Thyroid gland (tissue), 4 donors: ENCODE results near the gene PFDN1. TPM values are rescaled to one million over a fixed set of nuclear protein-coding genes. Genes with fewer than 3 reads are reported as not detected.

ENCODE experiments used
- DNase-seq, 2 donors: peaks; one replicate each; pipeline ENCODE4 v3.0.0-alpha.2; 2019
- H3K27ac ChIP-seq, 3 donors: fragments of 200-600 bp; sonication (generic); 1 replicate in 2 of 3; 2 replicates in 1 of 3; pipeline ENCODE4 v1.5.1; 2016 to 2019; ENCODE audit warnings: mild to moderate bottlenecking in 1 of 3, moderate library complexity in 1 of 3
- H3K27me3 ChIP-seq: fragments of 200-600 bp; sonication (generic); one replicate; pipeline ENCODE4 v1.5.1; 2019
- H3K36me3 ChIP-seq, 2 donors: fragments of 200-600 bp; sonication (generic); one replicate each; pipeline ENCODE4 v1.5.1; 2016 to 2019
- H3K4me1 ChIP-seq, 2 donors: fragments of 200-600 bp; sonication (generic); one replicate each; pipeline ENCODE4 v1.5.1; 2017 to 2019
- H3K4me3 ChIP-seq, 3 donors: fragments of 200-600 bp; sonication (generic); replicated peaks in 1 of 3; 1 replicate in 2 of 3; 2 replicates in 1 of 3; pipeline ENCODE4 v1.5.1; 2016; ENCODE audit warnings: mild to moderate bottlenecking in 1 of 3
- H3K9me3 ChIP-seq: fragments of 200-600 bp; sonication (generic); one replicate; pipeline ENCODE4 v1.5.1; 2017
- CTCF ChIP-seq, 6 experiments: fragments of 200-600 bp in 3 of 6; fragments of 450-650 bp in 3 of 6; sonication (generic) in 3 of 6; IDR thresholded peaks; one replicate each; pipeline ENCODE4 v1.5.1; 2016 to 2019; ENCODE audit warnings: antibody characterized with exemption in 6 of 6, mild to moderate bottlenecking in 2 of 6, inconsistent platforms in 1 of 6, moderate library complexity in 1 of 6
- POLR2A ChIP-seq, 2 donors: fragments of 450-650 bp; IDR thresholded peaks; one replicate each; pipeline ENCODE4 v1.6.1; 2017; ENCODE audit warnings: antibody characterized with exemption in 2 of 2, mild to moderate bottlenecking in 2 of 2, moderate library complexity in 1 of 2
- WGBS, 2 donors: methylation state at CpG; one replicate each; pipeline ENCODE4 v1.1.5; 2017; 5-methylcytosine and 5-hydroxymethylcytosine counted together
- intact Hi-C: fragments of 100-400 bp; cut with DNase I; formaldehyde crosslinking; loops from one replicate; pipeline ENCODE4 v1.15.1; 2023
- total RNA-seq, 4 donors: library from RNA; depleted of rRNA; stranded (reverse); fragments of >200 nt; gene quantifications; one replicate each; pipeline ENCODE4 v1.2.3, GENCODE V29; 2016

The PFDN1 gene
- total RNA-seq, 4 donors from 2014 or later: 58.2 to 106 (median 87.8) TPM

- Histone ChIP-seq H3K36me3 (peaks cover 9 to 18% of the 10 kb centered on the region in 2 donors), H3K27me3 (no peaks in the 10 kb centered on the region), H3K4me3 (no peak overlapping the region), H3K27ac (no peak overlapping the region), H3K4me1 (peaks cover 10 to 20% of the 10 kb centered on the region in 2 donors), H3K9me3 (no peaks in the 10 kb centered on the region)
- 74 to 76% methylated on average over 5 of the region's 5 CpGs for WGBS, 2 donors
- intact Hi-C loops: no loop called here
- no peak for DNase-seq
- no peak for TF ChIP-seq POLR2A (IDR thresholded peaks at IDR 0.05)
- TF ChIP-seq CTCF (IDR thresholded peaks at IDR 0.05): no peak
Observed at GRCh38 chr5:140329739-140330481, 27.0 kb upstream of the PFDN1 start.

- peak overlapping the region in 2 of 3 donors; percentile 4 to 24 for H3K27ac ChIP-seq
- no peaks in the 10 kb centered on the region for H3K9me3 ChIP-seq
- no peak overlapping the region for H3K4me3 ChIP-seq
- WGBS, 2 donors: 82 to 88% methylated on average over 8 of the region's 8 CpGs
- no peak for DNase-seq
- H3K27me3 ChIP-seq: no peaks in the 10 kb centered on the region
- no peak for TF ChIP-seq POLR2A (IDR thresholded peaks at IDR 0.05)
- TF ChIP-seq CTCF (IDR thresholded peaks at IDR 0.05): no peak
- H3K4me1 ChIP-seq: peaks cover 27 to 37% of the 10 kb centered on the region in 2 donors
- H3K36me3 ChIP-seq: peaks cover 1 to 4% of the 10 kb centered on the region in 2 donors
- intact Hi-C loops: no loop called here
Observed at GRCh38 chr5:140328036-140328764, 25.3 kb upstream of the PFDN1 start.

- Histone ChIP-seq H3K4me1 (peaks cover 33 to 43% of the 10 kb centered on the region in 2 donors), H3K27me3 (no peaks in the 10 kb centered on the region), H3K4me3 (no peak overlapping the region), H3K27ac (peak overlapping the region in 2 of 3 donors; percentile 4 to 24), H3K9me3 (no peaks in the 10 kb centered on the region), H3K36me3 (no peaks in the 10 kb centered on the region)
- 39 to 42% methylated on average over 2 of the region's 2 CpGs for WGBS, 2 donors
- intact Hi-C loops: no loop called here
- TF ChIP-seq CTCF (IDR thresholded peaks at IDR 0.05) (no peak), POLR2A (IDR thresholded peaks at IDR 0.05) (no peak)
- DNase-seq: no peak
Observed at GRCh38 chr5:140327589-140327988, 24.7 kb upstream of the PFDN1 start.

GRCh38 chr5:140325486-140325885 is 22.6 kb upstream of the PFDN1 start:
- peak overlapping the region in 2 of 3 donors; percentile 93 to 94 for H3K27ac ChIP-seq
- TF ChIP-seq CTCF (IDR thresholded peaks at IDR 0.05): no peak
- TF ChIP-seq POLR2A (IDR thresholded peaks at IDR 0.05): no peak
- no peak for DNase-seq
- intact Hi-C loops: no loop called here
- H3K9me3 ChIP-seq: no peaks in the 10 kb centered on the region
- 91 to 96% methylated on average over 3 of the region's 3 CpGs for WGBS, 2 donors
- H3K4me3 ChIP-seq: no peak overlapping the region
- peaks cover 43 to 53% of the 10 kb centered on the region in 2 donors for H3K4me1 ChIP-seq
- no peaks in the 10 kb centered on the region for H3K27me3 ChIP-seq
- H3K36me3 ChIP-seq: no peaks in the 10 kb centered on the region
